Thyroid gland (tissue), 4 donors: ENCODE data around the gene CBLB.

Experiments
- POLR2A ChIP-seq, 2 donors: fragments of 450-650 bp; IDR thresholded peaks; one replicate each; pipeline ENCODE4 v1.6.1; 2017; ENCODE audit warnings: antibody characterized with exemption in 2 of 2, mild to moderate bottlenecking in 2 of 2, moderate library complexity in 1 of 2
- TF ChIP-seq, protein P1 (sequence below), 6 experiments: fragments of 200-600 bp in 3 of 6; fragments of 450-650 bp in 3 of 6; sonication (generic) in 3 of 6; IDR thresholded peaks; one replicate each; pipeline ENCODE4 v1.5.1; 2016 to 2019; ENCODE audit warnings: antibody characterized with exemption in 6 of 6, mild to moderate bottlenecking in 2 of 6, inconsistent platforms in 1 of 6, moderate library complexity in 1 of 6

- no peak for TF ChIP-seq POLR2A (IDR thresholded peaks at IDR 0.05)
- TF ChIP-seq, protein P1, sequence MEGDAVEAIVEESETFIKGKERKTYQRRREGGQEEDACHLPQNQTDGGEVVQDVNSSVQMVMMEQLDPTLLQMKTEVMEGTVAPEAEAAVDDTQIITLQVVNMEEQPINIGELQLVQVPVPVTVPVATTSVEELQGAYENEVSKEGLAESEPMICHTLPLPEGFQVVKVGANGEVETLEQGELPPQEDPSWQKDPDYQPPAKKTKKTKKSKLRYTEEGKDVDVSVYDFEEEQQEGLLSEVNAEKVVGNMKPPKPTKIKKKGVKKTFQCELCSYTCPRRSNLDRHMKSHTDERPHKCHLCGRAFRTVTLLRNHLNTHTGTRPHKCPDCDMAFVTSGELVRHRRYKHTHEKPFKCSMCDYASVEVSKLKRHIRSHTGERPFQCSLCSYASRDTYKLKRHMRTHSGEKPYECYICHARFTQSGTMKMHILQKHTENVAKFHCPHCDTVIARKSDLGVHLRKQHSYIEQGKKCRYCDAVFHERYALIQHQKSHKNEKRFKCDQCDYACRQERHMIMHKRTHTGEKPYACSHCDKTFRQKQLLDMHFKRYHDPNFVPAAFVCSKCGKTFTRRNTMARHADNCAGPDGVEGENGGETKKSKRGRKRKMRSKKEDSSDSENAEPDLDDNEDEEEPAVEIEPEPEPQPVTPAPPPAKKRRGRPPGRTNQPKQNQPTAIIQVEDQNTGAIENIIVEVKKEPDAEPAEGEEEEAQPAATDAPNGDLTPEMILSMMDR (IDR thresholded peaks at IDR 0.05) = no peak
Observed at GRCh38 chr3:105691053-105691452, 177.8 kb downstream of the CBLB start.
